Choroid plexus epithelial cell (primary cell): ENCODE data around the gene INPP4B.

Source experiments
- DNase-seq: peaks from one replicate; pipeline ENCODE4 v3.0.0-alpha.2; 2010; ENCODE audit warnings: low read depth
- H3K4me3 ChIP-seq: 2 replicates; pipeline ENCODE4 v1.5.1; 2011; ENCODE audit warnings: low read depth, mild to moderate bottlenecking, control low read depth, low read length, moderate library complexity
- TF ChIP-seq, protein P1 (sequence below): conservative IDR thresholded peaks from 2 replicates; pipeline ENCODE4 v1.5.1; 2011; ENCODE audit warnings: low read depth, mild to moderate bottlenecking, control low read depth, inconsistent platforms, low read length, moderate library complexity

INPP4B gene

DNA sequence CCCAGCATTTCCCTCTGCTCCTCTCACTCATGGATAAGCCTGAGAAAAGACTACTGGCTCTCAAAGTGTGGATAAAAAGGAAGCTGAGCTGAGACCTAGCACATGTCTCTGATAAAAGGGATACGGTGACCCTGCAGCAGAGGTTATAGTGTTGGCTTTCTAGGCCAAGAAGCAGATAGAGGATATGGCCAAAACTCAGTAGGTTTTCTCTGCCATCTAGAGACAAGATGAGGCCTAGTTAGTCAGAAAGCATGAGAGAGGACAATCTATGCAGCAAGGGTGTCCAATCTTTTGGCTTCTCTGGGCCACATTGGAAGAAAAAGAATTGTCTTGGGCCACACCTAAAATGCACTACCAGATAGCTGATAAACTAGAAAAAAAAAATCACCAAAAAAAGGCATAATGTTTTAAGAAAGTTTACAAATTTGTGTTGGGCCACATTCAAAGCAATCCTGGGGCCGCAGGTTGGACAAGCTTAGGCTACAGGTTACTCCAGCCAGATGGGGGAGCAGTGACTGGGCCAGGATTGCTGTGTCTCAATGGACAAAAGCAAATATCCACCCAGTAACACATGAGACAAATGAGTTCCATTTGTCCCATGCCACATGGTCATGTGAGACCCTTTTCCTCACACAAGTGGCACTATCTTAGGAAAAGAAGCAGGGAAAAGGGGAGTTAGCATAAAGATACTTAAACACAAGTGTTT lies 411.4 kb downstream of the INPP4B start:
- no peak for DNase-seq
- no peak overlapping the region for H3K4me3 ChIP-seq
- TF ChIP-seq, protein P1, sequence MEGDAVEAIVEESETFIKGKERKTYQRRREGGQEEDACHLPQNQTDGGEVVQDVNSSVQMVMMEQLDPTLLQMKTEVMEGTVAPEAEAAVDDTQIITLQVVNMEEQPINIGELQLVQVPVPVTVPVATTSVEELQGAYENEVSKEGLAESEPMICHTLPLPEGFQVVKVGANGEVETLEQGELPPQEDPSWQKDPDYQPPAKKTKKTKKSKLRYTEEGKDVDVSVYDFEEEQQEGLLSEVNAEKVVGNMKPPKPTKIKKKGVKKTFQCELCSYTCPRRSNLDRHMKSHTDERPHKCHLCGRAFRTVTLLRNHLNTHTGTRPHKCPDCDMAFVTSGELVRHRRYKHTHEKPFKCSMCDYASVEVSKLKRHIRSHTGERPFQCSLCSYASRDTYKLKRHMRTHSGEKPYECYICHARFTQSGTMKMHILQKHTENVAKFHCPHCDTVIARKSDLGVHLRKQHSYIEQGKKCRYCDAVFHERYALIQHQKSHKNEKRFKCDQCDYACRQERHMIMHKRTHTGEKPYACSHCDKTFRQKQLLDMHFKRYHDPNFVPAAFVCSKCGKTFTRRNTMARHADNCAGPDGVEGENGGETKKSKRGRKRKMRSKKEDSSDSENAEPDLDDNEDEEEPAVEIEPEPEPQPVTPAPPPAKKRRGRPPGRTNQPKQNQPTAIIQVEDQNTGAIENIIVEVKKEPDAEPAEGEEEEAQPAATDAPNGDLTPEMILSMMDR = no peak

DNA sequence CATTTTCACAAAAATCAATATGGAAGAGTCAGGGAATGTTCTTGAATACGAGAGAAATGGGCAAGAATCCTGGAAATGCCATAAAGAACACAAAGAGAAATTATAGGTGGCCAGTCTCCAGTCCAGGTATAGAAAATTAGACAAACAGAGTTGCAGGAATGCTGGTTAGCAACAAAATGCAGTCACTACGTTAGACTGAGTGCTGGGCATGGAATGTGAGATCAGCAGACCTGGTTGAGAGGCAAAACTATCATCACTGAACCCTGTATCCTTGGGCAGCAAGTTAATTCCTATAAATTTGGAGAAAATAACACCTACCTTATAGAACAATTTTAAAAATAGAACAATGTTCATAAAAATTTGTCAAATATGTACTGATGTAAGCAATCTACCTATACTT lies 417.4 kb downstream of the INPP4B start:
- TF ChIP-seq, protein P1 = no peak
- no peak overlapping the region for H3K4me3 ChIP-seq
- no peak for DNase-seq

DNA sequence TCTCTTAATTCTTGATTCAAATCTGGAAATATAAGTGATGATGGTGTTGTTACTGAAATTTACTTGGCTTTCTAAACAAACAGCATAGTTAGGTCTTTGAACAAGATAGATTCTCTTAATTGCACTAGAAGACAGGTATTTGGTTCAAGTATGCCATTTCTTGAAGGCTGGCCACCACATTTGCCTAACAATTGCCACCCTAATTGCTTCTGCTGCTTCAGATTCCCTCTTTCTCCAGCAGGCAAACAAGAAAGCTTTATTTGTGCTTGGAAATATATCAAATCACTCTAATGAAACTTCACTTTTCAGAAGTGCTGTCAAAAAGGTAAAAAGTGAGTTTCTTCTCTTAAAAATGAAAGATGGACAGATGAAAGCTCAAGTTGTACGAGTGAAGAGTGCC lies 418.6 kb downstream of the INPP4B start:
- no peak for DNase-seq

DNA sequence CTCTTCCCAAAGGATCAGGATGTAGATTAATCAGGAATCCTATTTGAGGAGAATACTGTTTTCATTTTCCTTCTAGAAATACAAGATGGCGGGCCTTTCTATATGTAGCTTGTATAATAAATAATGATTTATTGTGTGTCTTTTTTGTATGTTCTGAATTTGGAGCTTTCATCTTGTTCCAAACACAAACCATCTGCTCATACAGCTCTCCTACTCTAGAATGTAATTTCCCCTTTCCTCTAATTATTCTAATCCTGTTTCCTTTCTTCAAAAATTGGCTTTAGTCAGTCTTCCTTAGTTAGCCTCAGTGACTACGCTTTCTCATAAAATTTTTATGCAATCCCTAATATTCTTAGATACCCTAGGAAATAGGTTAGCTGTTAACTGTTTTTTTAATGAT lies 422.2 kb downstream of the INPP4B start:
- no peak for DNase-seq
- H3K4me3 ChIP-seq = no peak overlapping the region
- TF ChIP-seq, protein P1 = no peak

More for the DNA sequence above, 418.6 kb downstream of the INPP4B start:
- TF ChIP-seq, protein P1 = no peak
- no peak overlapping the region for H3K4me3 ChIP-seq

DNA sequence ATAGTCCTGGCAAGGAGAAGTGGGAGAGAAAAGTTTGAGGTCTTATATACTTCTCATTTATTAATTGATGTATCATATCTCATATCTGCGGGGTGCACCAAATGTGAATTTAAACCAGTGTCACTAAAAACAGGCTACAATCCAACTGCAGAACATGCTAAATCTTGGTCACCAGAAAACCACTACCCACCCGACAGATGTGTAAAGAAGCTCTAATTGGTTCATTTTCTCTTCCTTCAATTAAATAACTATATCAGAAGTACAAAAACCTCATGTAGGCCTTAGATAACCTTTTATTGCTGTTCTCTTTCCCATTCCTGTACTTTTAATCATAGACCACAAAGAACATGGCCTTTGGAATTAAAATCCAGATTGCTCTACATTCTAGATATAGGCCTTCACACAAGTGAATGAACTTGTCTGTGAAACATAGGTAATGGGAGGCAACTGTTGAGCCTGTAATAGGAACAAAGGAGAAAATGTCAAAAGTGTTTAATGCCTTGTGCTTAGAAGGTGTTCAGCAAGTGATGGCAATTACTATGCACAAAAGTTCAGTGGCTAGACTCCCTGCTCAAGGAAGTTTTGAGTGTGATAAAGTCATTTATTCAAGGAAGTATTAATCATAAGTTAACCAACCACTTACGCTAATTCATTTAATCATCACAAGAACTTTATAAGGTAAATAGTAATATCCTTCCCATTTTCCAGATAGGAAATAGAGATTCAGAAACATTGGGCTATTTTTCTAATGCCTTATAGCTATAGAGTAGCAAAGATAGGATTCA lies 425.6 kb downstream of the INPP4B start:
- TF ChIP-seq, protein P1 = no peak
- DNase-seq = no peak
- no peak overlapping the region for H3K4me3 ChIP-seq

DNA sequence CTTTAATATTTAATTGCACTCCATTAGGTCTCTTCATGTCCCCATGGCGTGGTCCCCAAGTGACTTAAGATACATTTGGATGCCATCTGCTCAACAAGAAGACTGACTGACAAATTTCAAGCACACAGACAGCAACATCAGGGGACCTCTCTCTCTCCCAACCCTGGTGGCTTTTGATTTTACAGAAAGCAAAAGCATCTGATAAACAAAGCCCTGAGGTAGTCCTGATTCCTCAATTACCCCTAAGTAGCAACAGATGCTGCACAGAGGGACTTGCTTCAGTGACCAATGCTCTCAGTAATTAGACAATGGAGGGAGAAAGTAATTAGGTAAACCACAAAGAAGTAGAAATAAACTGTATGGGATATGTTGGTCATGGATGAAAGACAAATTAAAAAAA lies 426.4 kb downstream of the INPP4B start:
- H3K4me3 ChIP-seq = no peak overlapping the region
- DNase-seq = no peak

More for the DNA sequence above, 426.4 kb downstream of the INPP4B start:
- TF ChIP-seq, protein P1 = no peak
